ENCODE measurements around the gene RNASE1. TPM values are rescaled to one million over a fixed set of nuclear protein-coding genes. Genes with fewer than 3 reads are reported as not detected.
A peak's percentile ranks its signal among the peaks of the same experiment; 100 is the strongest.

The RNASE1 gene
- total RNA-seq = 100 to 1,000 TPM in 3 of 4 donors, 10 to 100 TPM in 1; 87.2 to 780 (median 336) TPM

GRCh38 chr14:20802341-20803084 lies at the start of gene RNASE1:
TSS of gene RNASE1 (minus strand) at chr14:20802844. CDS start at chr14:20802068, 776 bp downstream.
- WGBS, 2 donors (ENCODE audit: low coverage in 1 of 2) = 50 to 55% methylated on average over 5 to 9 of the region's 11 CpGs
- peak; percentile 17 for TF ChIP-seq POLR2AphosphoS5 (IDR thresholded peaks at IDR 0.05)
- TF ChIP-seq EP300 (IDR thresholded peaks at IDR 0.05) = no peak
- TF ChIP-seq POLR2A (IDR thresholded peaks at IDR 0.05) = peak in 1 of 2 donors; percentile 33

GRCh38 chr14:20848955-20849570 lies 46.4 kb upstream of the RNASE1 start:
- Histone ChIP-seq H3K4me3 (no peak overlapping the region), H3K27ac (no peak overlapping the region)
- 32 to 39% methylated on average over 3 to 4 of the region's 4 CpGs for WGBS, 2 donors (ENCODE audit: low coverage in 1 of 2)

More at GRCh38 chr14:20802341-20803084, at the start of gene RNASE1:
- Histone ChIP-seq H3K27ac (peak within 1 kb of the TSS; percentile 20 to 72 (median 54)), H3K36me3 (no peaks in the 10 kb centered on the region), H3K9me3 (no peaks in the 10 kb centered on the region), H3K4me1 (peaks cover 0 to 16% (median 2%) of the 10 kb centered on the region in 3 donors), H3K4me3 (peak within 1 kb of the TSS; percentile 11 to 46), H3K27me3 (no peaks in the 10 kb centered on the region)
- peak; percentile 52 for ATAC-seq

GRCh38 chr14:20848316-20848954 lies 45.8 kb upstream of the RNASE1 start:
- H3K27ac ChIP-seq = no peak overlapping the region
- H3K36me3 ChIP-seq = no peaks in the 10 kb centered on the region
- H3K4me3 ChIP-seq = no peak overlapping the region
- no peaks in the 10 kb centered on the region for H3K9me3 ChIP-seq
- peaks cover 27% of the 10 kb centered on the region for H3K27me3 ChIP-seq
- H3K4me1 ChIP-seq = no peaks in the 10 kb centered on the region
- no peak for ATAC-seq
- no peak for TF ChIP-seq POLR2AphosphoS5 (IDR thresholded peaks at IDR 0.05)
- TF ChIP-seq EP300 (IDR thresholded peaks at IDR 0.05) = no peak
- TF ChIP-seq POLR2A (IDR thresholded peaks at IDR 0.05) = no peak
- no peak for TF ChIP-seq CTCF (IDR thresholded peaks at IDR 0.05)
- 54 to 65% methylated on average over 9 of the region's 9 CpGs for WGBS, 2 donors (ENCODE audit: low coverage in 1 of 2)

More at GRCh38 chr14:20848955-20849570, 46.4 kb upstream of the RNASE1 start:
- peaks cover 27% of the 10 kb centered on the region for H3K27me3 ChIP-seq
- no peaks in the 10 kb centered on the region for H3K4me1 ChIP-seq
- no peaks in the 10 kb centered on the region for H3K9me3 ChIP-seq
- TF ChIP-seq EP300 (IDR thresholded peaks at IDR 0.05) = no peak
- TF ChIP-seq CTCF (IDR thresholded peaks at IDR 0.05) = no peak
- no peak for TF ChIP-seq POLR2AphosphoS5 (IDR thresholded peaks at IDR 0.05)
- no peak for TF ChIP-seq POLR2A (IDR thresholded peaks at IDR 0.05)
- H3K36me3 ChIP-seq = no peaks in the 10 kb centered on the region
- ATAC-seq = no peak

GRCh38 chr14:20846560-20846959 lies 43.9 kb upstream of the RNASE1 start:
- no peak for ATAC-seq
- 76 to 87% methylated on average over 5 to 6 of the region's 6 CpGs for WGBS, 2 donors (ENCODE audit: low coverage in 1 of 2)
- H3K27ac ChIP-seq = no peak overlapping the region

More at GRCh38 chr14:20846560-20846959, 43.9 kb upstream of the RNASE1 start:
- no peaks in the 10 kb centered on the region for H3K9me3 ChIP-seq
- no peaks in the 10 kb centered on the region for H3K36me3 ChIP-seq
- peaks cover 27% of the 10 kb centered on the region for H3K27me3 ChIP-seq
- no peaks in the 10 kb centered on the region for H3K4me1 ChIP-seq
- no peak overlapping the region for H3K4me3 ChIP-seq
- TF ChIP-seq CTCF (IDR thresholded peaks at IDR 0.05) (no peak), EP300 (IDR thresholded peaks at IDR 0.05) (no peak), POLR2AphosphoS5 (IDR thresholded peaks at IDR 0.05) (no peak), POLR2A (IDR thresholded peaks at IDR 0.05) (no peak)

Data from gastroesophageal sphincter (tissue), 4 donors.